ENCODE results near the gene ITGA6. TPM values are rescaled to one million over a fixed set of nuclear protein-coding genes. Genes with fewer than 3 reads are reported as not detected.
"Not testable (repeated sequence)": the region's sequence is repeated elsewhere in the genome, so short reads cannot be mapped to it uniquely, and the experiment has no call there.

Gene ITGA6
- total and polyA plus RNA-seq, 5 donors from 2014 or later = 39.2 to 68.5 (median 50.3) TPM

DNA sequence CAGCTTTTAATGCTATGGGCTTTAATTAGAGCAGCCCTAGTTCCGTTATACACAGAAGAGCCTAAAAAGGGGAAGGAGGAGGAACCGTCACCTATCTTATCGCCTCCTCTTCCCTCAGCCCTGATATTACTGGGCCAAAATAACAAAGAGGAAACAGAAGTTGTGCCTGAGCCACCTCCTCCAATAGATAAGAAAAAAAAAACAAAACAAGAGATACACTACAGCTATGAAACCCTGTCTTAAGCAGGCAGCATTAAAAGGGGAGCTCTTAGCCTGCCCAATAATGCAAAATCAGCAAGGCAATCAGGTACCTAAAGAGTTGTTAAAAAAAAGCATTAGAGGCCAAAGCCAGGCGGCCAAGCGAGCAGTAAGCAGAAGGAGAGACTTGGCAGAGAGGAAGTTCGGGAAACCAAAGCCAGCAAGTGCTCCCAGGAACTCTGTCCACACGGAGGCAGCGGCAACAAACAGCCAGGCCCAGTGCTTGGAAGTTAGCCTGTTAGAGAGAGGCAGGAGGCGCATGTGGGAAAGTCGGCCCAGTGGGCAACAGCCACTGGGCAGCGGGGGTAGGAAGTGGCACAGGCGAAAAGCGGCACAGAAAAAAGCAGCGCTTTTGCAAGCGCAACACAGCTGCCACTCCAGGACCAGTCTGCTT, 86.7 kb downstream of the ITGA6 start:
- H3K27ac ChIP-seq (ENCODE audit: insufficient read depth, low read length, poor library complexity, severe bottlenecking) = no peak overlapping the region
- peaks cover 0 to 28% (median 9%) of the 10 kb centered on the region in 7 donors for H3K9me3 Mint-ChIP-seq
- no peak overlapping the region for H3K4me3 Mint-ChIP-seq
- ATAC-seq (ENCODE audit: low read depth in 2 of 2) = no peak
- H3K4me1 Mint-ChIP-seq = peaks cover 0 to 24% (median 16%) of the 10 kb centered on the region in 4 donors
- H3K27ac Mint-ChIP-seq = peak overlapping the region in 1 of 3 donors; percentile 59
- no peak for DNase-seq
- H3K4me3 ChIP-seq (ENCODE audit: low read depth, low read length) = no peak overlapping the region
- H3K9me3 ChIP-seq (ENCODE audit: control insufficient read depth in 2 of 2, low read length in 2 of 2) = peaks cover 21 to 22% of the 10 kb centered on the region in 2 experiments
- H3K36me3 ChIP-seq (ENCODE audit: control insufficient read depth, insufficient read depth, low read length) = peaks cover 9% of the 10 kb centered on the region
- no peaks in the 10 kb centered on the region for H3K27me3 ChIP-seq (ENCODE audit: control insufficient read depth, insufficient read depth, low read length)
- no peaks in the 10 kb centered on the region for H3K27me3 Mint-ChIP-seq
- H3K4me1 ChIP-seq (ENCODE audit: control insufficient read depth, insufficient read depth, low read length, poor library complexity, severe bottlenecking) = no peaks in the 10 kb centered on the region
- peaks cover 17% of the 10 kb centered on the region for H3K36me3 Mint-ChIP-seq

GRCh38 chr2:172516299-172516698, 88.9 kb downstream of the ITGA6 start:
- Histone ChIP-seq H3K36me3 (ENCODE audit: control insufficient read depth, insufficient read depth, low read length) (peaks cover 13% of the 10 kb centered on the region), H3K4me3 (ENCODE audit: low read depth, low read length) (no peak overlapping the region), H3K9me3 (ENCODE audit: control insufficient read depth in 2 of 2, low read length in 2 of 2) (peaks cover 30 to 38% of the 10 kb centered on the region in 2 experiments), H3K27me3 (ENCODE audit: control insufficient read depth, insufficient read depth, low read length) (no peaks in the 10 kb centered on the region), H3K27ac (ENCODE audit: insufficient read depth, low read length, poor library complexity, severe bottlenecking) (no peak overlapping the region), H3K4me1 (ENCODE audit: control insufficient read depth, insufficient read depth, low read length, poor library complexity, severe bottlenecking) (no peaks in the 10 kb centered on the region)
- no peak for DNase-seq
- H3K9me3 Mint-ChIP-seq = peaks cover 0 to 44% (median 18%) of the 10 kb centered on the region in 7 donors
- ATAC-seq (ENCODE audit: low read depth in 2 of 2) = no peak
- peaks cover 0 to 13% (median 4%) of the 10 kb centered on the region in 4 donors for H3K4me1 Mint-ChIP-seq
- no peaks in the 10 kb centered on the region for H3K27me3 Mint-ChIP-seq
- H3K36me3 Mint-ChIP-seq = peaks cover 33% of the 10 kb centered on the region
- no peak overlapping the region for H3K4me3 Mint-ChIP-seq
- no peak overlapping the region for H3K27ac Mint-ChIP-seq

- peaks cover 14 to 17% of the 10 kb centered on the region in 2 experiments for H3K9me3 ChIP-seq (ENCODE audit: control insufficient read depth in 2 of 2, low read length in 2 of 2)
- H3K27me3 ChIP-seq (ENCODE audit: control insufficient read depth, insufficient read depth, low read length) = no peaks in the 10 kb centered on the region
- Mint-ChIP-seq H3K9me3 (peaks cover 2 to 26% (median 14%) of the 10 kb centered on the region in 7 donors), H3K27ac (no peak overlapping the region), H3K27me3 (no peaks in the 10 kb centered on the region), H3K4me3 (no peak overlapping the region), H3K36me3 (peaks cover 28% of the 10 kb centered on the region), H3K4me1 (peaks cover 0 to 10% (median 1%) of the 10 kb centered on the region in 4 donors)
- no peak for DNase-seq
- peaks cover 4% of the 10 kb centered on the region for H3K36me3 ChIP-seq (ENCODE audit: control insufficient read depth, insufficient read depth, low read length)
- no peaks in the 10 kb centered on the region for H3K4me1 ChIP-seq (ENCODE audit: control insufficient read depth, insufficient read depth, low read length, poor library complexity, severe bottlenecking)
- ATAC-seq (ENCODE audit: low read depth in 2 of 2) = no peak
- H3K4me3 ChIP-seq (ENCODE audit: low read depth, low read length) = no peak overlapping the region
- H3K27ac ChIP-seq (ENCODE audit: insufficient read depth, low read length, poor library complexity, severe bottlenecking) = no peak overlapping the region
These were observed 91.6 kb downstream of the ITGA6 start for GRCh38 chr2:172518995-172519394.

DNA sequence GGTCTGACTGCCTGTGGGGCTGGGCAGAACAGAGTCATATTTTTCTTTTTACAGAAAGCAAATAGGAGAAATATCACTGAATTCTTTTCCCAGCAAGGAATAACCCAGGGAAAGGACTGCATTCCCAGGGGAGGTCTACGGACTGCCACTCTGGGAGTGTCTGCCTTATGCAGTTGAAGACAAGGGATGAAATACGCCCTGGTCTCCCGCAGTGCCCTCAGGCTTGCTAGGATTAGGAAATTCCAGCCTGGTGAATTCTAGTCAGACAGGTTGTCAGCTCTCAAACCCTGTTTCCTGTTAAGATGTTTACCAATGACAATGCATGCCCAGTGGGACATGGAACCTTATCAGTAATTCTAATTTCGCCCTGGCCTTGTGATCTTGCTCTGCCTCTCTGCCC, 98.2 kb downstream of the ITGA6 start:
- Histone ChIP-seq H3K9me3 (ENCODE audit: control insufficient read depth in 2 of 2, low read length in 2 of 2) (peaks cover 9 to 11% of the 10 kb centered on the region in 2 experiments), H3K27ac (ENCODE audit: insufficient read depth, low read length, poor library complexity, severe bottlenecking) (no peak overlapping the region), H3K36me3 (ENCODE audit: control insufficient read depth, insufficient read depth, low read length) (peaks cover 7% of the 10 kb centered on the region), H3K4me3 (ENCODE audit: low read depth, low read length) (no peak overlapping the region), H3K4me1 (ENCODE audit: control insufficient read depth, insufficient read depth, low read length, poor library complexity, severe bottlenecking) (no peaks in the 10 kb centered on the region), H3K27me3 (ENCODE audit: control insufficient read depth, insufficient read depth, low read length) (no peaks in the 10 kb centered on the region)
- Mint-ChIP-seq H3K27me3 (no peaks in the 10 kb centered on the region), H3K27ac (no peak overlapping the region), H3K4me1 (peaks cover 0 to 10% (median 2%) of the 10 kb centered on the region in 4 donors), H3K9me3 (peaks cover 4 to 46% (median 14%) of the 10 kb centered on the region in 7 donors), H3K36me3 (peaks cover 30% of the 10 kb centered on the region), H3K4me3 (no peak overlapping the region)
- ATAC-seq (ENCODE audit: low read depth in 2 of 2) = no peak
- DNase-seq = no peak

DNA sequence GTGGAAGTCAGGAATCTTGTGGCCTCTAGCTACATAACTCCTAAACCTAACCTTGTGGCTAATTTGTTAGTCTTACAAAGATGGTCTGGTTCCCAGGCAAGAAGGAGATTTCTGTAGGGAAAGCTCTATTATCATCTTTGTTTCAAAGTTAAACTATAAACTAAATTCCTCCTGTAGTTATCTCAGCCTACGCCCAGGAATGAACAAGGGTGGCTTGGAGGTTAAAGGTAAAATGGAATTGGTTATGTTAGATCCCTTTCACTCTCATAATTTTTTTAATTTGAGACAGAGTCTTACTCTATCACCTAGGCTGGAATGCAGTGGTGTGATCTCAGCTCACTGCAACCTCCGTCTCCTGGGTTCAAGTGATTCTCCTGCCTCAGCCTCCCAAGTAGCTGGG, 103.9 kb downstream of the ITGA6 start:
- Histone ChIP-seq H3K27me3 (ENCODE audit: control insufficient read depth, insufficient read depth, low read length) (no peaks in the 10 kb centered on the region), H3K9me3 (ENCODE audit: control insufficient read depth in 2 of 2, low read length in 2 of 2) (peaks cover 14 to 27% of the 10 kb centered on the region in 2 experiments), H3K27ac (ENCODE audit: insufficient read depth, low read length, poor library complexity, severe bottlenecking) (no peak overlapping the region), H3K36me3 (ENCODE audit: control insufficient read depth, insufficient read depth, low read length) (peaks cover 13% of the 10 kb centered on the region), H3K4me3 (ENCODE audit: low read depth, low read length) (no peak overlapping the region), H3K4me1 (ENCODE audit: control insufficient read depth, insufficient read depth, low read length, poor library complexity, severe bottlenecking) (no peaks in the 10 kb centered on the region)
- H3K36me3 Mint-ChIP-seq = peaks cover 38% of the 10 kb centered on the region
- H3K4me1 Mint-ChIP-seq = peaks cover 2 to 10% (median 7%) of the 10 kb centered on the region in 4 donors
- no peak for ATAC-seq (ENCODE audit: low read depth in 2 of 2)
- no peak overlapping the region for H3K27ac Mint-ChIP-seq
- DNase-seq = no peak
- H3K9me3 Mint-ChIP-seq = peaks cover 0 to 52% (median 19%) of the 10 kb centered on the region in 7 donors
- H3K27me3 Mint-ChIP-seq = no peaks in the 10 kb centered on the region
- no peak overlapping the region for H3K4me3 Mint-ChIP-seq

DNA sequence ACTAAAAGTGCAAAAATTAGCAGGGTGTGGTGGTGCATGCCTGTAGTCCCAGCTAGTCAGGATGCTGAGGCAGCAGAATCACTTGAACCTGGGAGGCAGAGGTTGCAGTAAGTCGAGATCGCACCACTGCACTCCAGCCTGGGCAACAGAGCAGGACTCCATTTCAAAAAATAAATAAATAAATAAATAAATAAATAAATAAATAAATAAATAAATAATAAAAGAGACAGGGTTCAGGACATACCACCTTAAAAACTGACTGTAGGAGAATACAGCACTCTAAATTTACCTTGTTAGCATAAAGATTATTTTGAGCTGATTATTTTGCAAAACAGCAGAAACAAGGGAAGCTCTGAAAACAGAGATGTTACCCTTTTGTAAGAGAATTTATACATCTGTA, 105.1 kb downstream of the ITGA6 start:
- DNase-seq; H3K27me3 ChIP-seq (ENCODE audit: control insufficient read depth, insufficient read depth, low read length); H3K4me3 Mint-ChIP-seq; H3K27me3 Mint-ChIP-seq; H3K27ac Mint-ChIP-seq; ATAC-seq (ENCODE audit: low read depth in 2 of 2); H3K27ac ChIP-seq (ENCODE audit: insufficient read depth, low read length, poor library complexity, severe bottlenecking); H3K4me1 ChIP-seq (ENCODE audit: control insufficient read depth, insufficient read depth, low read length, poor library complexity, severe bottlenecking); H3K4me3 ChIP-seq (ENCODE audit: low read depth, low read length); H3K4me1 Mint-ChIP-seq: not testable (repeated sequence)
- H3K9me3 Mint-ChIP-seq = peaks cover 0 to 41% (median 17%) of the 10 kb centered on the region in 7 donors
- H3K36me3 ChIP-seq (ENCODE audit: control insufficient read depth, insufficient read depth, low read length) = peaks cover 13% of the 10 kb centered on the region
- H3K9me3 ChIP-seq (ENCODE audit: control insufficient read depth in 2 of 2, low read length in 2 of 2) = peaks cover 14 to 23% of the 10 kb centered on the region in 2 experiments
- H3K36me3 Mint-ChIP-seq = peaks cover 38% of the 10 kb centered on the region

DNA sequence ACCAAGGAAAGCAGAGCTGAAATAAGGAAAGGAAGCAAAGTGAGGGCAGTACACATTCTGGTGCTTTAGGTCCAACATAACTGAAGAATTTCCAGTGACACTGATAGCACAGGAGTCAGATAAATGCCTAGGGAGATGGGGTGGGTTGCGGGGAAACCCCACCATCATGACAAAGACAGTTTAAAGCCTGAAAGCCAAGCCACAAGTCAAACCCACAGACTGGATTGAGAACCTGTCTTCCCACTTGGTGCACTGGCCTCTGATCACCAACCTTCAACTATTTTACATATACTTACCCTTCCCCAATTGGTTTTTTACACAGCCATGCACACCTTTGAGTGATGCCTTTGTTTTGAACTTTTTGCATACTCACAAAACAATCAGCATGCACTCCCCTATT, 106.3 kb downstream of the ITGA6 start:
- Mint-ChIP-seq H3K27me3 (no peaks in the 10 kb centered on the region), H3K4me1 (peaks cover 4 to 10% (median 7%) of the 10 kb centered on the region in 4 donors)
- no peak for ATAC-seq (ENCODE audit: low read depth in 2 of 2)

GRCh38 chr2:172535119-172535518, 107.7 kb downstream of the ITGA6 start:
- ATAC-seq (ENCODE audit: low read depth in 2 of 2) (no peak), DNase-seq (no peak)
- Histone ChIP-seq H3K27ac (ENCODE audit: insufficient read depth, low read length, poor library complexity, severe bottlenecking) (no peak overlapping the region), H3K36me3 (ENCODE audit: control insufficient read depth, insufficient read depth, low read length) (peaks cover 10% of the 10 kb centered on the region), H3K4me3 (ENCODE audit: low read depth, low read length) (no peak overlapping the region), H3K4me1 (ENCODE audit: control insufficient read depth, insufficient read depth, low read length, poor library complexity, severe bottlenecking) (no peaks in the 10 kb centered on the region), H3K9me3 (ENCODE audit: control insufficient read depth in 2 of 2, low read length in 2 of 2) (peaks cover 14 to 32% of the 10 kb centered on the region in 2 experiments), H3K27me3 (ENCODE audit: control insufficient read depth, insufficient read depth, low read length) (no peaks in the 10 kb centered on the region)
- Mint-ChIP-seq H3K36me3 (peaks cover 28% of the 10 kb centered on the region), H3K4me3 (no peak overlapping the region), H3K27ac (no peak overlapping the region), H3K4me1 (peaks cover 2 to 10% (median 7%) of the 10 kb centered on the region in 4 donors), H3K27me3 (no peaks in the 10 kb centered on the region), H3K9me3 (peaks cover 0 to 30% (median 11%) of the 10 kb centered on the region in 7 donors)

More for the DNA sequence above, 106.3 kb downstream of the ITGA6 start:
- Histone ChIP-seq H3K4me1 (ENCODE audit: control insufficient read depth, insufficient read depth, low read length, poor library complexity, severe bottlenecking) (no peaks in the 10 kb centered on the region), H3K27ac (ENCODE audit: insufficient read depth, low read length, poor library complexity, severe bottlenecking) (no peak overlapping the region), H3K9me3 (ENCODE audit: control insufficient read depth in 2 of 2, low read length in 2 of 2) (peaks cover 14 to 23% of the 10 kb centered on the region in 2 experiments), H3K27me3 (ENCODE audit: control insufficient read depth, insufficient read depth, low read length) (no peaks in the 10 kb centered on the region), H3K4me3 (ENCODE audit: low read depth, low read length) (no peak overlapping the region), H3K36me3 (ENCODE audit: control insufficient read depth, insufficient read depth, low read length) (peaks cover 13% of the 10 kb centered on the region)
- no peak overlapping the region for H3K4me3 Mint-ChIP-seq
- H3K27ac Mint-ChIP-seq = no peak overlapping the region
- H3K36me3 Mint-ChIP-seq = peaks cover 38% of the 10 kb centered on the region
- peaks cover 0 to 35% (median 12%) of the 10 kb centered on the region in 7 donors for H3K9me3 Mint-ChIP-seq
- DNase-seq = no peak
